Esophagus squamous epithelium (tissue), 4 donors: ENCODE measurements around the gene CDC42BPA.
"Not testable (repeated sequence)": the region's sequence is repeated elsewhere in the genome, so short reads cannot be mapped to it uniquely, and the experiment has no call there.

Experiments
- CTCF ChIP-seq, 6 experiments: fragments of 450-650 bp in 4 of 6; fragments of 200-600 bp in 2 of 6; sonication (generic) in 2 of 6; IDR thresholded peaks; one replicate each; pipeline ENCODE4 v1.5.1; 2016 to 2019; ENCODE audit warnings: antibody characterized with exemption in 6 of 6, mild to moderate bottlenecking in 4 of 6, moderate library complexity in 4 of 6
- POLR2A ChIP-seq, 4 donors: fragments of 450-650 bp; IDR thresholded peaks; one replicate each; pipeline ENCODE4 v1.6.1; 2017; ENCODE audit warnings: antibody characterized with exemption in 4 of 4, mild to moderate bottlenecking in 4 of 4, moderate library complexity in 3 of 4

DNA sequence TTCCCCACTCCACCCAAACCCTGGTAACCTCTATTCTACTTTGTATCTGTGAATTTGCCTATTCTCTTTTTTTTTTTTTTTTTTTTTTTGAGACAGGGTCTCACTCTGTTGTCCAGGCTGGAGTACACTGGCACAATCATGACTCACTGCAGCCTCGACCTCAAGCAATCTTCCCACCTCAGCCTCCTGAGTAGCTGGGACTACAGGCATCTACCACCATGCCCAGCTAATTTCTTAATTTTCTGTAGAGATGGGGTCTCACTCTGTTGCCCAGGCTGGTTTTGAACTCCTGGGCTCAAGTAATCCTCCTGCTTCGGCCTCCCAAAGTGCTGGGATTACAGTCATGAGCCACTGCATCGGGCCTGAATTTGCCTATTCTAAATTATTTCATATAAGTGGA lies 213.0 kb downstream of the CDC42BPA start:
- not testable (repeated sequence) for TF ChIP-seq CTCF, POLR2A (IDR thresholded peaks at IDR 0.05)
